ENCODE results near the gene ENO2.

Gene ENO2

DNA sequence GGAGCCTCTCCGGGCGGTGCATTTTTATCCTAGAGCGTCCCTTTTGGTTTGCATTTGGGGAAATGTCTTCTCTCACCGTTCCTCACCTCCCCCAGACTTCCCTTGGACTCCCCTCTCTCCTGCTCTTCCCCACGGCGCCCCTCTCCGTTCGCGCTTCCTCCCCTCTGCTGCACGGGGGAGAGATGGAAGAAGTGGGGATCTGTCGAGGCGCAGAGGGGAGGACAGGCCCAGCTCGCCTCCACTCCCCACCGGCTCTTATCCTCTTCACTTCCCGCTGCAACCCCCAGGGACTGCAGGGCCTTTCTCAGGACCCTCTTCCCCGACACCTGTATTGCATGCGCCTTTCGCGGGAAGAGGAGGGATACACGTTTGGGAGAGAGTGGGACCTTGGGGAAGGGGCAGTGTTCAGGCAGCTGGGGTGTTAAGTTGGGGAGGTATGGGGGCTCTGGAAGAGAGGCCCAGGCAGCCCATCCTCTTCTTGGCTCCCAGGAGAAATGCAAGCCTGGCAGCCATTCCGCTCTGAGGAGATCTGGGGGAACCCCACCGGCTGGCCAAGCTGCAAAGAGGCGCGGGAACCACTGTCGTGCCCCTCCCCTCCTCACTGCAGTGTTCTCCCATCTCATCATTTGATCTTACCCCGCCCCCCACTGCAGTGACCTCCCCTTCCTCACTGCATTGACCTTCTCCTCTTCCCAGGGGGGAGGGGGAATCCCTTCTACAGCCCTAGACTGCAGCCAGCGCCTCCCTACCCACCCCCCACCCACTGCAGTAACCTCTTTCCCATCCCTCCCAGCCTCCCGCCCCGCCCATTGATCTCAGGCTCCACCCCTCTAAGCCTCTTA, 788 bp downstream of the ENO2 start:
- DNase-seq, result peak; percentile 65

DNA sequence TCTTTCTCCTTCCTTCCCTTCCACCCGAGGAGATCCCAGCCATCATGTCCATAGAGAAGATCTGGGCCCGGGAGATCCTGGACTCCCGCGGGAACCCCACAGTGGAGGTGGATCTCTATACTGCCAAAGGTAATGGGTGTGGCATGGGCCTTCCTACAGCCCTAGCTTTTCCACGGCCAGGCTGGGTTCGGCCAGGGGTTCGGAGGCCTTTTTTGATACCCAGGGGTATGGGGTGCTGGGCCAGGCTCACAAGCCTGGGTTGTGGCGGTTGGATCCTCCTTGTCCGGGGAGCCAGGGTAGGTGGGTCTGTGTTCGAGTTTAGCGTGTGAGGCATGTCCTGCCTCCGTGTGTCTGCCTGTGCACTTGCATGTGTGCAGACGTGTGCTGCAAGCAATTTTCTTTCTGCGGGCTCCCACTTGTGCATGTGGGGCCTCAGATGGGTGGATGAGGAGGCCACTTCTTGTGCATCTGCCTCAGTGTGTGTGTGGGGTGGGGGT, 1.5 kb downstream of the ENO2 start:
- no peak for DNase-seq

DNA sequence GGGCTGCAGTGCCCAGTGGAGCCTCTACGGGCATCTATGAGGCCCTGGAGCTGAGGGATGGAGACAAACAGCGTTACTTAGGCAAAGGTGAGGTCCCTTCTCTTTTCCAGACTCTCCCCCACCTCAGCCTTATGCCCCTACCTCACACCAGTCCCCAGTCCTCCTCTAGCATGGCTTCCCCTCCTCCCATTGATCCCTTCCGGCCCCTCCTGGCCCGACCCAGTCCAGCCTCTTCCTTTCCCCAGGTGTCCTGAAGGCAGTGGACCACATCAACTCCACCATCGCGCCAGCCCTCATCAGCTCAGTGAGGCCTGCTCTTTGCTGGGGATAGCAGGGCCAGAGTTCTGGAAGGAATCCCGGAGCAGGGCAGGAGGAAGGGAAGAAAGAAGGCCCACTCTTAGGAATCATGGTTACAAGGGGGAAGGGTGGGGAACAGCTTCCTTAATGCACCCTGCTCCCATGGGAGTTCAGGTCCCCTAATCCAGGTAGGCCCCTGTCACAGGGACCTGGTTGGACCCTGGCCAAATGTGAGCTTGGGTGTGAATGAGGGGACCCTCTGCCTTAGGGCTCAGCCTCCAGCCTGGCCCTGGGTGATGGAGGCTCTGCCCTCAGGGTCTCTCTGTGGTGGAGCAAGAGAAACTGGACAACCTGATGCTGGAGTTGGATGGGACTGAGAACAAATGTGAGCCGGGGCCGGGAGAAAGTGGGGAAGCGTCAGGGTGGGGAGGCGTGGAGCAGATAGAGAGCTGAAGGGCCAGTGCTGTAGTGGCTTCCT, 2.2 kb downstream of the ENO2 start:
- no peak for DNase-seq

DNA sequence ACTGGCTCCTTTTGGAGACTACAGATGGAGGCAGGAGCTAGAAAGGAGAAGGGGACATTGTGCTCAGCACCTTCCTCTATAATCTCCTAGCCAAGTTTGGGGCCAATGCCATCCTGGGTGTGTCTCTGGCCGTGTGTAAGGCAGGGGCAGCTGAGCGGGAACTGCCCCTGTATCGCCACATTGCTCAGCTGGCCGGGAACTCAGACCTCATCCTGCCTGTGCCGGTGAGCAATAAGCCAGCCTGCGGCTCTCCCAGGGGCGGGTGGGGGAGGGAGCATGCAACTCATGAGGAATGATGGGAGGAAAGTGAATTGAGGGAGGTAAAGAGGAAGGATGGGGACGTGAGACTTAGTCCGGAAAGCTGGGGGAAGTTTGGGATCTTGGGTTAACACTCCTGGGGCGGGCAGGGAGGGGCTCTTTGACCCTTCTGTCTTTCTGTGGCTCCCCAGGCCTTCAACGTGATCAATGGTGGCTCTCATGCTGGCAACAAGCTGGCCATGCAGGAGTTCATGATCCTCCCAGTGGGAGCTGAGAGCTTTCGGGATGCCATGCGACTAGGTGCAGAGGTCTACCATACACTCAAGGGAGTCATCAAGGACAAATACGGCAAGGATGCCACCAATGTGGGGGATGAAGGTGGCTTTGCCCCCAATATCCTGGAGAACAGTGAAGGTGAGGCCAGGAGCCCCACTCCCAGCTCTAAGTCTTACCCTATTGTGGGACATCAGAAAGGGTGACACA, 3.3 kb downstream of the ENO2 start:
- DNase-seq, result no peak

DNA sequence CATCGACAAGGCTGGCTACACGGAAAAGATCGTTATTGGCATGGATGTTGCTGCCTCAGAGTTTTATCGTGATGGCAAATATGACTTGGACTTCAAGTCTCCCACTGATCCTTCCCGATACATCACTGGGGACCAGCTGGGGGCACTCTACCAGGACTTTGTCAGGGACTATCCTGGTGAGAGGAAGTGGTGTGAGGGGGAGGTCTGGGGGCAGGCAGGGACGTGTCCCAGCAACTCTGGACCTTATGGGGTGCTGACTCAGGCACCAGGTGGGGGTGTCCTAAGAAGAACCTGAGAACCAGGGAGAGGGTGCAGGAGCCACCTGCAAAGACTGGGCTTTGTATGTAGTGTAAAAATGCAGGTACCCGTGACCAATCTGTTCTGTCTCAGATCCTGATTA, 5.2 kb downstream of the ENO2 start:
- no peak for DNase-seq

DNA sequence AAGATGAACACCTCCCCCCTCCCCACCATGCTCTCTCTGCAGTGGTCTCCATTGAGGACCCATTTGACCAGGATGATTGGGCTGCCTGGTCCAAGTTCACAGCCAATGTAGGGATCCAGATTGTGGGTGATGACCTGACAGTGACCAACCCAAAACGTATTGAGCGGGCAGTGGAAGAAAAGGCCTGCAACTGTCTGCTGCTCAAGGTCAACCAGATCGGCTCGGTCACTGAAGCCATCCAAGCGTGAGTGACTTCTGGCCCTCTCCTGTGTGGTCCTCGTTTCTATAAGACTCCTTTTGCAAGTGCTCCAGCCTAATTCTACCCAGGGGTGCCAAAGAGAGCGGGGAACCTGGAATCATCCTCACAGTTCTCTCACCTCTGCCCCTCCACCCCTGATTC, 7.2 kb downstream of the ENO2 start:
- DNase-seq, result no peak

DNA sequence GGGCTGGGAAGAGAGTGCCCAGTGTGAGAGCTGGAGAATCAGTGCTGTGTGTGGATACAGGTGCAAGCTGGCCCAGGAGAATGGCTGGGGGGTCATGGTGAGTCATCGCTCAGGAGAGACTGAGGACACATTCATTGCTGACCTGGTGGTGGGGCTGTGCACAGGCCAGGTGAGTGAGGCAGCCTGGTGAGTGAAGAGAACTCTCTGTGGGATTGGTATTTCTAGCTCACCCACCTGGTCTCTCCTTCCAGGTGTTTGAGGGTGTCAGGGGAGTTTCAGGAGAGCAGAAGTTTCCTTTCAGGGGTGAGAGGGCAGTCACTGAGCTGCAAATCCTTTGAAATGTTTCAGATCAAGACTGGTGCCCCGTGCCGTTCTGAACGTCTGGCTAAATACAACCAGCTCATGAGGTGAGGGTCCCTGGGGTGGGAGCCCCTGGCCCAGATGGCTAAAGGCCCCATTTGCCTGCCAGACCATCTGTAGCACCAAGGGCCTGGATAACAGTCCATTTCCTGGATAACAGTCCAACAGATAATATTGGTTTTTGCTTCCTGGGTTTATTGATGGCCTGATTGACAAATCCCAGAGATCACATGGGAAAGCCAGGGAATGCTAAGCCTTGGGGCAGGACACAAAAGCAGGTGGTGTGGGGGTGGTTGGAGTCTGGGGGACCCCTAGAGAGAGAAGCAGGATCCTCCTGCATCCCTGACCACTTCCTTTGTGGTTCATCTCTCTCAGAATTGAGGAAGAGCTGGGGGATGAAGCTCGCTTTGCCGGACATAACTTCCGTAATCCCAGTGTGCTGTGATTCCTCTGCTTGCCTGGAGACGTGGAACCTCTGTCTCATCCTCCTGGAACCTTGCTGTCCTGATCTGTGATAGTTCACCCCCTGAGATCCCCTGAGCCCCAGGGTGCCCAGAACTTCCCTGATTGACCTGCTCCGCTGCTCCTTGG, 7.9 kb downstream of the ENO2 start:
- DNase-seq, result peak; percentile 75

DNA sequence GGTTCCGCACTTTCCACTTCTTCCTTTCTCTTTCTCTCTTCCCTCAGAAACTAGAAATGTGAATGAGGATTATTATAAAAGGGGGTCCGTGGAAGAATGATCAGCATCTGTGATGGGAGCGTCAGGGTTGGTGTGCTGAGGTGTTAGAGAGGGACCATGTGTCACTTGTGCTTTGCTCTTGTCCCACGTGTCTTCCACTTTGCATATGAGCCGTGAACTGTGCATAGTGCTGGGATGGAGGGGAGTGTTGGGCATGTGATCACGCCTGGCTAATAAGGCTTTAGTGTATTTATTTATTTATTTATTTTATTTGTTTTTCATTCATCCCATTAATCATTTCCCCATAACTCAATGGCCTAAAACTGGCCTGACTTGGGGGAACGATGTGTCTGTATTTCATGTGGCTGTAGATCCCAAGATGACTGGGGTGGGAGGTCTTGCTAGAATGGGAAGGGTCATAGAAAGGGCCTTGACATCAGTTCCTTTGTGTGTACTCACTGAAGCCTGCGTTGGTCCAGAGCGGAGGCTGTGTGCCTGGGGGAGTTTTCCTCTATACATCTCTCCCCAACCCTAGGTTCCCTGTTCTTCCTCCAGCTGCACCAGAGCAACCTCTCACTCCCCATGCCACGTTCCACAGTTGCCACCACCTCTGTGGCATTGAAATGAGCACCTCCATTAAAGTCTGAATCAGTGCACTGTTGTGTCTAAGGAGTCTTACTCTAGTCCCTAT, 8.8 kb downstream of the ENO2 start:
- DNase-seq, result no peak

DNA sequence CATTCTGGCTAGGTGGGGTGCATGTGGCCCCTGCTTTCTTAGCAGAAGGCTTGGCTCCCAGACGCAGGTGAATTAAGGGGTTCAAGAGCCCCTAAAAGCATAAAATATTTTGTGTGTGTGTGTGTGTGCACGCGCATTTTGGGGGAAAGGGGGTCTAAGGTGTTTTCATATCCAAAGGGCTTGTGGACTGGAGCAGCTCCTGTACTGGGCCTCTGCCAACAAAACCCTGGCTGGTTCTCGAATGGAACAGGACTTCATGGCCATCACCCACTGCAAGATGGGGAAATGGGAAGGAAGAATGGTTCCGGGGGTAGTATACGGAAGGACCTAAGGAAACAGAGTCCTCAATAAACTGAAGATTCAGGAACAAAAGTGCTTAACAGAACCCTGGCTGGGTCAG, 9.5 kb downstream of the ENO2 start:
- DNase-seq, result no peak

DNA sequence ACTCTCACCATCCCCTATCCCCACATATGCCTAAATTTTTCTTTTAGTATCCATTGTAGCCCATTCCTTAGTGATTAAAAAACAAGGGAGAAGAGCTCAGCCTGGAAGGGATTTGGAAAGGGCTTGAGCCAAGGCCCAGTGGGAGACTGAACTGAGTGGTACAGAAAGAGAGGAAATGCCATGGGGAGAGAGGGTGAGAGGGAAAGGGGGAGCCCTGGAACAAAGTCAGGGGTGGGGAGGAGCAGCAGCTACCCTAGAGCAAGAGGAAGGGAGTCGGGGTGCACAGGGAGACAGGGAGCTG, 10.8 kb downstream of the ENO2 start:
- peak; percentile 71 for DNase-seq

DNA sequence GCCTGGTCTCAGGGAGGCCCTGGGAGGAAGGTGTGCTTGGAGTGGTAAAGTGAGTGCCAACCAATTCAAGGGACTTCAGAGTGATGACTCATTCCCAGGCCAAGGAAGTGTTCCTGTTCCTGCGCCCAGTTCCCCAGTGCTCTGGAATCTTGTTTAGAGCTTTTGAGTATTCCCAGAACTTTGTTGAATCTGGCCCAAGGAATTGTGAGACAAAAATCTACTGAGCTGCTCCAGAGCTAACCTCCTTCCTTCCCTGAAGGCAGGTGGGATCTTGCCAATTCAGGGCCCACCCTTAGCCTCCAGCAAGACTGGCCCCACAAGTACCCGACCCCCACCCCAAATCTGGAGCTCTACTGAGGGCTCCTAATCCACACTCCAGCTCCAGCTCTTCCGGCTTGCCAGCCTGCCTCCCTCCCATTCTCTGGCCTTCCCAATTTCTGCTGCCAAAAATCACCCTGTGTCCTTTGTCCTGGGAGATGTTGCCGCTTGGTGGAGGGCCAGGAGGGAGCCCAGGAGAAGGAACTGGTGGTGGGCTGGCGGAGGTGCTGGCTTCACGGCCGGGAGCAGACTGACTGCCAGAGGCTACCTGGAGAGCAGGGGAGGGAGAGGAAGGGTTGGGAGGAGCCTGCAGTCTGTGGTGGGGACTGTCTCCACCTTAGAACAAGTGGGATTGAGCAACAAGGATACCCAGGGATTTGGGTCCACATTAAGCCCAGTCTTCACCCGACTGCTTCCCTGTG, 11.3 kb downstream of the ENO2 start:
- peak; percentile 87 for DNase-seq

DNA sequence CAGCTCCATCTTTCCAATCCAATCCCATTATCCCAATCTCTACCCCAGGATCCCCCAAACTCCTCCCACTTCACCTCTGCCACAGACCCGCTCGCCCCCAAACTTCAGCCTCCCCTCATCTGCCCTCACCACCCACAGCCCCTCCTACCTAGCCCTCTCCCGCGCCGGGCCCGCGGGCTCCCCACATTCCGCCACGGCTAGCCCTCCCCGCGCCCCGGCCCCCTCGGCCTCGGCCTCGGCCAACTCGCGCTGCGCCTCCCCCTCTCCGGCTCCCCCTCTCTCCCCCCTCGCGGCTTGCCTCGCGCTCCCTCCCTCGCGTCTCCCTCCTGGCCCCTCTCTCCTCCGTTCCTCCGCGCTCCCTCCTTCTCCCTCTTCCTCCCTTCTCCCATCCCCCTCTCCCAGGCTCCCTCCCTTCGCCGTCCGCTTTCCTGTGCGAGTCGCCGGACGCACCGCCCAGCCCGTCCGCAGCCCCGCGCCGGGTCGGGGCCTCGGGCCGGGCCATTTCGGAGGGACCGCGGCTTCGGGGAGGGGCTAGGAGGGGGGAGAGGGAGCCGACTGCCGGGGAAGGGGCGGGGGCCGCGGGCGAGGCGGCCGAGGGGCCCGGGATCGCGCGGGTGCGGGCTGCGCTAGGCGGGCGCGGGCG, 13.1 kb downstream of the ENO2 start, which contains the start of gene ATN1:
Gene ATN1 (plus strand): TSS at position 581 of the 643 bp plus-strand sequence. CDS start 6,043 bp downstream, outside the sequence.
- peak; percentile 91 for DNase-seq

DNA sequence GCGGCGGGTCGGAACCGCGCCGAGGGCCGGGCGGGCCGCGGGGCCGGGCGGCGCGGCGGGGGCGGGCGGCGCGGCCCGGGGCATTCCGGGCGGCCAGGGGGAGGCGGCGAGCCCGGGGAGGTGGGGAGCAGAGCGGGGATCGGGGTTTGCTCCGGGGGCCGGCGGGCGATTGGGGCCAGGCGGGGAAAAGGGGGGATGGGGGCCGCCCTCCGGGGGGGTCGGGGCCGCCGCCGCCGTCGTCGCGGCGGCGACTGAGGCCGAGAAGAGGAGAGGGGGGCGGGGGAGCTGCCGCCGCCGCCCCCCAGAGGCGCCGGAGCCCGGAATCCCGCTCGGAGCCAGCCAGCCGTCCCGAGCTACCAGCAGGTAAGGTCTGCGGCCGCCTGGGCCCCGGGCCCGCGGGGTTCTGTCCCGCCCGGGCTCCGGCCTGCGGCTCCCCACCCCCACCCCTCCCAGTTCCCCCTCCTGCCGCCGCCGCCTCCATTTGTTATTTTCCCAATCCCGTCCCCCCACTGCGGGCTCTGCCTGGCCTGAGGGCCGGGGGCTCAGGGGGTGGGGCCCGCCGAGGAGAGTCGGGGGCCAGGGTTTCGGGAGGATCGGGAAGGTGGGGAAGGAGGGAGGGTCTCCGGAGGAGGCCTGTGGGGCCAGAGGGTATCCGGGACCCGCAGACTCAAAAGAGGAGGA, 13.8 kb downstream of the ENO2 start:
- DNase-seq, result peak; percentile 60

DNA sequence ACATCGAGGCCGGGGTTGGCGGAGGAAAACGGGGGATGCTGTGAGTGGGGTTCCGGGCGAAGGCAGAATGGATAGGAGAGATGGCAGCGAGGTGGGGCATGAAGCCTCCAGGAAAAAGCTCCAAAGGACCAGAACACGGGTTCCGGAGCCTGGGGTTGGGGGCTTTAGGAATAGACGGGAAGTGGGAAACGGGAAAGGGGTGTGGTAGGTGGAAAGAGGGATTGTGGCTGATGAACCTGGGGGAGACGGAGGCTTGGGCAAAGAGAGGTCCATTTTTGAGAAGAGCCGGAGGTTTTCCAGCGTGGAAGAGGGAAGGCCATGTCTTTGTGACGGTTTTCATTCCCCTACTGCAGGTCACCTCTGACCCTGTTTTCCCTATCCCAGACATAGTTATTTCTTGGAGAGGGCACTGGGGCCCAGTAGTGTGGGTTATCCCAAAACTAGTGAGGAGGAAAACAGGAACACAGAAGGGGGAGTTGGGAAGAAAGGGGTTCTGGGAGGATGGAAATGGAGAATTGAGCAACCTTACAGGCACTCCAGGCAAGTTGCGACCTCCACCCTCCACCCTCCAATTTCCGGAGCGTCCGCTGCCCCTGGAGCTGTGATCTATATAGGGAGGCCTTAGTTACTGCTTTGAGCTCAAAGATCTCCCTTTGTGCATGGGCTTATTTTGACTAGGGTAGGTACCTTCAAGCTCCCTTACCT, 14.5 kb downstream of the ENO2 start:
- peak; percentile 51 for DNase-seq

DNA sequence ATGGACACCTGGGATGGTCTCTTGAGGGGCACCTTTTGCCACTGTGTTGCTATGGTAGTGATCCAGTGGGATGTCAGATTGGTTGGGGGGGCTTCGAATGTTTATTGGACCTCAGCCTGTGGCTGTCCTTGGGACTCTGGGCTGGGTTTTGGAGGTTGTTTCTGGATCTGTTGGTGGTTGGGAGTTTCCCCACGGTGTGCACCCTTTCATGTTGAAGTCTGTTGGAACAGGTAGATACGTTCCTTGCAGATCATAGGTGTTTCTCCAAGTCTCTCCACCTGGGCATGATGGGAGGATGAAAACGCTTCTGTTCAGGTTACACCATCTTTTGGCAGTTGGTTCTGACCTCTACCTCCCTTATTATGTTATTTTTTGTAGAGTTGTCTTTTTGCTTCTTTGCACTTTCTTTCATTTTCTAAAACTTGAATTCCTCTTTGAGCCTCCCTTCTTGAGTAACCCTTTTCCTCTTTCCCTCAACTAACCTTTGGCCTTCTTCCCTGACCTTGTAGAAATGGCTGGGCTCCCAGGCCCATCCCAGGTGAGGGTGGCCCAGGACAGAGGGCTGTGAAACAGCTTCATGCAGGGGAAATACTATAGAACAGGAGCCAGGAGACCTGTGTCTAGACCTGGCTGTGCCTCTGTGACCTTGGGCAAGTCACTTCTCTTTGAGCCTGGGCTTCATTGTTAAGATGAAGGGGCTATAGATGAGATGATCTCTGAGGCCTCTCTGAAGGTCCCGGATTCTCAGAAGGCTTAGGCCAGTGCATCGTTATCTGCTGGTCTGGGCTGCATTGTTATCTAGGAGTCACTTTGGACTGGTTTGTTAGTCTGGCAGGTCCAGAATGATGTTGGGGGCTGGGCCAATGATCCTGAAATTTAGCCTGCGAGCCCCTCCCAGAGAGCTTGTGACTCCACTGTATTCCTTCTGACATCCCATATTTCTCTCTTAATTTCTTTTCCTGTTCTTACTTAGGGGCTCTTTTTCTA, 15.4 kb downstream of the ENO2 start:
- DNase-seq, result no peak

DNA sequence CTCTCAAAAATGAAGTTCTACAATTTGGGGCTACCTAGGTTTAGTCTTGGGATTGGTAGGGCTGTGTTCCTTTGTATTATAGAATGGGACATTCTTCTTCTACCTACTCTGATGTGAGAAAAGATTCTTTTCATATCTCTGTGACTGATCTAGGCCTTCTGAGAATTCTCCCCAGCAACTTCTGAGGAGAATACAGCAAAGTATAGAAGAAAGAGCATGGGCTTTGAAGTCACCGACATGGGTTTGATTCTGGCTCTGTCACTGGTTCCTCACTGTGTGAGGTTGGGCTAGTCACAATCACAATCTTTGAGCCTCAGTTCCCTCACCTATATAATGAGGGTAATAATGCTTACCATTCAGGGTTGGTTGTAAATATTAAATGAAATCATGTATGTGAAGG, 18.4 kb downstream of the ENO2 start:
- DNase-seq, result no peak

DNA sequence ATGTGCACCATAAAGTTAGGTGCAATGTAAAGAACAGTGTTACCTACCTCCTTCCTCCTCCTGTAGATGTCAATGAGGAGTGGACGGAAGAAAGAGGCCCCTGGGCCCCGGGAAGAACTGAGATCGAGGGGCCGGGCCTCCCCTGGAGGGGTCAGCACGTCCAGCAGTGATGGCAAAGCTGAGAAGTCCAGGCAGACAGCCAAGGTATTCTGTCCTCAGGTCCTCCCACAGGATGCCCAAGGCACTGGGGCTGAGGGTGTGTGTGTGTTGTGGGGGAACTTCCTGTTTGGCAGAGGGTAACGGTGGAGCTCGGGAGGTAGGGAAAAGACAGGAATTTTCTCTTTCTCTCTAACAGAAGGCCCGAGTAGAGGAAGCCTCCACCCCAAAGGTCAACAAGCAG, 19.7 kb downstream of the ENO2 start:
- DNase-seq, result no peak
